ENCODE data around the gene HRH3. TPM values are rescaled to one million over a fixed set of nuclear protein-coding genes. Genes with fewer than 3 reads are reported as not detected.

The HRH3 gene
- polyA plus RNA-seq, 3 donors: not detected

DNA sequence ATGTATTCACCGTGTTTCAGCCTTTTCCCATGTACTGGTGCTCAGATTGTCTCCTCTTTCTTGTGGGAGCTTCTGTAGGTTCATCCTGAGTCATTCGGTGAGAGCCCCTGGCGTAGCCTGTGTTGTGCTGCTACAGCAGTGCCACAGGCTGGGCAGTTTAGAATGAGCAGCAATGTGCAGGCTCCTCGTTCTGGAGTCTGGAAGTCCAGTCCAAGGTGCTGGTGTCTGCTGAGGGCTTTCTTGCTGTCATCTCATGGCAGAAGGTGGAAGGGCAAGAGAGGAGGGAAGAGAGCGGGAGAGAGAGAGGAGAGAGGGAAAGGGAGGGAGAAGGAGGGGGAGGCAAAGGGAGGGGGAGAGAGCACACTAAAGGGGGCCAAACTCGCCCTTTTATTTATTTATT is 33.3 kb upstream of the HRH3 start:
- DNase-seq: no peak
- Histone ChIP-seq H3K4me1 (ENCODE audit: control insufficient read depth in 1 of 2, insufficient read depth in 2 of 2, low read length in 2 of 2) (no peaks in the 10 kb centered on the region), H3K4me2 (replicated peaks; ENCODE audit: extremely low read depth, low read length, poor library complexity, severe bottlenecking) (no peak overlapping the region), H3K27me3 (ENCODE audit: control insufficient read depth in 2 of 2, insufficient read depth in 2 of 2, low read length in 2 of 2) (no peaks in the 10 kb centered on the region), H3K79me2 (ENCODE audit: insufficient read depth, low read length) (peaks cover 72% of the 10 kb centered on the region), H3K9ac (ENCODE audit: insufficient read depth, low read length, poor library complexity, severe bottlenecking) (no peak overlapping the region), H4K20me1 (ENCODE audit: insufficient read depth, low read length) (peaks cover 99% of the 10 kb centered on the region), H3K27ac (ENCODE audit: low read depth in 1 of 2, low read length in 2 of 2) (no peak overlapping the region), H3K9me3 (replicated peaks in 1 of 2; ENCODE audit: control insufficient read depth in 1 of 2, insufficient read depth in 1 of 2, low read length in 2 of 2) (no peaks in the 10 kb centered on the region), H2AFZ (ENCODE audit: insufficient read depth, low read depth, low read length, poor library complexity, severe bottlenecking) (no peak overlapping the region), H3K4me3 (replicated peaks in 1 of 3; ENCODE audit: low read depth in 2 of 3, low read length in 3 of 3) (no peak overlapping the region), H3K36me3 (replicated peaks in 1 of 2; ENCODE audit: control insufficient read depth in 1 of 2, insufficient read depth in 2 of 2, low read length in 2 of 2) (peaks cover 24 to 46% of the 10 kb centered on the region in 2 donors)
- Mint-ChIP-seq H3K27ac (peak overlapping the region in 1 of 7 donors; percentile 50), H3K36me3 (peaks cover 41 to 52% of the 10 kb centered on the region in 2 donors), H3K9me3 (no peaks in the 10 kb centered on the region), H3K27me3 (ENCODE audit: low read depth in 3 of 3) (peaks cover 0 to 4% (median 0%) of the 10 kb centered on the region in 3 donors), H3K4me1 (peaks cover 6% of the 10 kb centered on the region), H3K4me3 (no peak overlapping the region)
- 100% methylated on average over 4 of the region's 6 CpGs for WGBS (ENCODE audit: insufficient coverage)
- intact Hi-C loops (cut with micrococcal nuclease): no loop called here
- TF ChIP-seq, protein P1, sequence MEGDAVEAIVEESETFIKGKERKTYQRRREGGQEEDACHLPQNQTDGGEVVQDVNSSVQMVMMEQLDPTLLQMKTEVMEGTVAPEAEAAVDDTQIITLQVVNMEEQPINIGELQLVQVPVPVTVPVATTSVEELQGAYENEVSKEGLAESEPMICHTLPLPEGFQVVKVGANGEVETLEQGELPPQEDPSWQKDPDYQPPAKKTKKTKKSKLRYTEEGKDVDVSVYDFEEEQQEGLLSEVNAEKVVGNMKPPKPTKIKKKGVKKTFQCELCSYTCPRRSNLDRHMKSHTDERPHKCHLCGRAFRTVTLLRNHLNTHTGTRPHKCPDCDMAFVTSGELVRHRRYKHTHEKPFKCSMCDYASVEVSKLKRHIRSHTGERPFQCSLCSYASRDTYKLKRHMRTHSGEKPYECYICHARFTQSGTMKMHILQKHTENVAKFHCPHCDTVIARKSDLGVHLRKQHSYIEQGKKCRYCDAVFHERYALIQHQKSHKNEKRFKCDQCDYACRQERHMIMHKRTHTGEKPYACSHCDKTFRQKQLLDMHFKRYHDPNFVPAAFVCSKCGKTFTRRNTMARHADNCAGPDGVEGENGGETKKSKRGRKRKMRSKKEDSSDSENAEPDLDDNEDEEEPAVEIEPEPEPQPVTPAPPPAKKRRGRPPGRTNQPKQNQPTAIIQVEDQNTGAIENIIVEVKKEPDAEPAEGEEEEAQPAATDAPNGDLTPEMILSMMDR (IDR thresholded peaks at IDR 0.05): no peak

DNA sequence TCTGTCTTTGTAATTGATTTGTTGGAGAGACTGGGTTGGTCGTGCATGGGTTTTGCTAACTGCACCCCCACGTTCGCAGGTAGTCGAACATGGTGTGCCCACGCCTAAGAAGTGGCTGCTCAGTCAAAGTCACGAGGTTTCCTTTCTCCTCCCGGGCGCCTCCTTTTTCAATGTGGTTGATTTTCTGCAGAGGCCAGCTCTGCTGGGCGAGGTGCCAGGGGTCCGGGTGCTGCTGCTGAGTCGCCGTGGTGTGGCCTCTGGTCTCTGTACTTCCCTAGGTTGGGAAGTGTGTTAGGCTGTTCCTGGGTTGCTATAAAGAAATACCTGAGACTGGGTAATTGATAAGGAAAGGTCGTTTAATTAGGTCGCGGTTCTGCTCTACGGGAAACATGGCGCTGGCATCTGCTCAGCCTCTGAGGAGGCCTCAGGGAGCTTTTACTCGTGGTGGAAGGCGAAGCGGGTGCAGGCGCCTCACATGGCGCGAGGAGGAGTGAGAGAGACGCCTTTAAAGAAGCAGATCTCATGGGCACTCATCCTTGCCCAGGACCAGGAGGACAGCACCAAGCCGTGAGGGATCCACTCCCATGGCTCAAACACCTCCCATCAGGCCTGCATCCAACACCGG is 32.4 kb upstream of the HRH3 start:
- Histone ChIP-seq H3K79me2 (ENCODE audit: insufficient read depth, low read length) (peaks cover 80% of the 10 kb centered on the region), H4K20me1 (ENCODE audit: insufficient read depth, low read length) (peaks cover 99% of the 10 kb centered on the region), H3K36me3 (replicated peaks in 1 of 2; ENCODE audit: control insufficient read depth in 1 of 2, insufficient read depth in 2 of 2, low read length in 2 of 2) (peaks cover 18 to 37% of the 10 kb centered on the region in 2 donors), H3K9me3 (replicated peaks in 1 of 2; ENCODE audit: control insufficient read depth in 1 of 2, insufficient read depth in 1 of 2, low read length in 2 of 2) (no peaks in the 10 kb centered on the region), H3K27ac (ENCODE audit: low read depth in 1 of 2, low read length in 2 of 2) (no peak overlapping the region), H3K9ac (ENCODE audit: insufficient read depth, low read length, poor library complexity, severe bottlenecking) (no peak overlapping the region), H3K4me3 (replicated peaks in 1 of 3; ENCODE audit: low read depth in 2 of 3, low read length in 3 of 3) (no peak overlapping the region), H3K27me3 (ENCODE audit: control insufficient read depth in 2 of 2, insufficient read depth in 2 of 2, low read length in 2 of 2) (no peaks in the 10 kb centered on the region), H3K4me1 (ENCODE audit: control insufficient read depth in 1 of 2, insufficient read depth in 2 of 2, low read length in 2 of 2) (no peaks in the 10 kb centered on the region), H2AFZ (ENCODE audit: insufficient read depth, low read depth, low read length, poor library complexity, severe bottlenecking) (no peak overlapping the region), H3K4me2 (replicated peaks; ENCODE audit: extremely low read depth, low read length, poor library complexity, severe bottlenecking) (no peak overlapping the region)
- Mint-ChIP-seq H3K4me1 (peaks cover 8% of the 10 kb centered on the region), H3K27me3 (ENCODE audit: low read depth in 3 of 3) (peaks cover 0 to 2% (median 0%) of the 10 kb centered on the region in 3 donors), H3K27ac (peak overlapping the region in 1 of 7 donors; percentile 12), H3K4me3 (no peak overlapping the region), H3K36me3 (peaks cover 32 to 43% of the 10 kb centered on the region in 2 donors), H3K9me3 (no peaks in the 10 kb centered on the region)
- 70% methylated on average over 20 of the region's 26 CpGs for WGBS (ENCODE audit: insufficient coverage)
- TF ChIP-seq, protein P1 (IDR thresholded peaks at IDR 0.05): no peak
- no peak for DNase-seq
- intact Hi-C loops (cut with micrococcal nuclease): no loop called here

All from CD14-positive monocyte (primary cell).